Right forelimb (tissue), 1 donor: ENCODE results near the gene ADORA2B.
"Not testable (repeated sequence)": the region's sequence is repeated elsewhere in the genome, so short reads cannot be mapped to it uniquely, and the experiment has no call there.

ENCODE experiments used
- DNase-seq: peaks from one replicate; pipeline ENCODE4 v3.0.0-alpha.2; 2018

Gene ADORA2B

DNA sequence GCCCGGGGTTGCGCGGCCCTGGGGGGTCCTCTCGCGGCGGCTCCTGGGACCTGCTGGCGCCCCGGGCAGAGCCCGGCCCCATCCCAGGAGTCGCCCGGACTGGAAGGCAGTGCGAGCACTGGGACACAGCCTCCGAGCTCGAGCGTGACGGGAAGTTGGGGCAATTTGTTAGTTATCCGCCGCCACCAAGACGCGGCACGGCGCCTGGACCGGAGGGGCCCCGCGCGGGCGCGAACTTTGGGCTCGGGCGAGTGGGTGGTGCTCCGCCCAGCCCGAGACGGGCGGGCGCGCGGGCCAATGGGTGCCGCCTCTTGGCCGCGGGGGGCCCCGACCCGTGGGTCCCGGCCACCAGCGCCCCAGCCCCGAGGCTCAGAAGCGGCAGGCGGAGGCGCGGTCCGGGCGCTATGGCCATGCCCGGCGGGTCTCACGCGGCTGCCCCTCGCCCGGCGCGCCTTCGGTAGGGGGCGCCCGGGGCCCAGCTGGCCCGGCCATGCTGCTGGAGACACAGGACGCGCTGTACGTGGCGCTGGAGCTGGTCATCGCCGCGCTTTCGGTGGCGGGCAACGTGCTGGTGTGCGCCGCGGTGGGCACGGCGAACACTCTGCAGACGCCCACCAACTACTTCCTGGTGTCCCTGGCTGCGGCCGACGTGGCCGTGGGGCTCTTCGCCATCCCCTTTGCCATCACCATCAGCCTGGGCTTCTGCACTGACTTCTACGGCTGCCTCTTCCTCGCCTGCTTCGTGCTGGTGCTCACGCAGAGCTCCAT is at the start of gene ADORA2B:
Gene ADORA2B, plus strand, starts transcription at position 372 of the 768 bp plus-strand sequence. Its CDS starts 119 bp downstream, at position 491.
- peak; percentile 81 for DNase-seq

DNA sequence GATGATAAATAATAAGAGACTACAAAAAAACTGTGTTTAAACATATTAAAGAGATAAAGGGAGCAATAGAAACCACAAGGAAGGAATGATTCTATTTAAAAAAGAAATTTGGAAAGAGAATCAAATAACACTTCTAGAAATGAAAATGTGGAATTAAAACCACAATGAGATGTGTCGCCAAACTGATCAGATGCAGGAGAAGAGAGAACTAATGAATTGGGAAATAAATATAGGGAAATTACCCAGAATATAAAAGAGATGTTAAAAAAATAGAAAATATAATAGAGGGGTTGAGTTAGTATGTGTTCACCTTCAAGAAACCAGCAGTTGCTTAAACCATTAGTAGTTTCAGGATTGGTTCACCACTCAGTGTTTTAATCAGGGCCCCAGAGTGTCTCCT is 48.7 kb upstream of the ADORA2B start:
- DNase-seq: no peak

DNA sequence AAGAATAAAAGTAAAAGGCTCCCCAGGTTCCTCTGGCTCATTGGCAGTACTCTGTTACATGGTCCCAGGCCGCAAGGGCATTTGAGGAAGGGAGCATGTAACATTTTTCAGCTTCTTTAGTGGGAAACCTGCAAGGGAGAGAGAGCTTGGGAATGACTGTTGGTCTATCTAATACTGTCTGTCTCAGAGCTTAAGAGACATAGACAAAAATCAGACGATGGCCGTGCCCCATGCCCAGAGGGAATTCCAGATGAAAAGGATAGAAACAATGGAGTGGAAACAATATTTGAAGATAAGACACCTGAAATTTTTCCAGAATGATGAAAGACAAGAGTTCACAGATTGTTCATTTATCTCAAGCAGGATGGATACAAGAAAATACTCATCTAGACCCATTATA is 48.1 kb upstream of the ADORA2B start:
- no peak for DNase-seq

DNA sequence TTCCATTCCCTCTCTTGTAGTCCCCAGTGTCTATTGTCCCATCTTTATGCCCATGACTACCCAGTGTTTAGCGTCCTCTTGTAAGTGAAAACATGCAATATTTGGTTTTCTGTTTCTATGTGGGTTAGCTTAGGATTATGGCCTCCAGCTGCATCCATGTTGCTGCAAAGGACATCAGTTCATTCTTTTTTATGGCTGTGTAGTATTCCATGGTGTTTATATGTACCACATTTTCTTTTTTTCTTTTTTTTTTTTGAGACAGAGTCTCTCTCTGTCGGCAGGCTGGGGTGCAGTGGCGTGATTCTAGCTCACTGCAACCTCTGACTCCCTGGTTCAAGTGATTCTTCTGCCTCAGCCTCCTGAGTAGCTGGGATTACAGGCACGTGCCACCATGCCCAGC is 45.3 kb upstream of the ADORA2B start:
- DNase-seq: not testable (repeated sequence)

DNA sequence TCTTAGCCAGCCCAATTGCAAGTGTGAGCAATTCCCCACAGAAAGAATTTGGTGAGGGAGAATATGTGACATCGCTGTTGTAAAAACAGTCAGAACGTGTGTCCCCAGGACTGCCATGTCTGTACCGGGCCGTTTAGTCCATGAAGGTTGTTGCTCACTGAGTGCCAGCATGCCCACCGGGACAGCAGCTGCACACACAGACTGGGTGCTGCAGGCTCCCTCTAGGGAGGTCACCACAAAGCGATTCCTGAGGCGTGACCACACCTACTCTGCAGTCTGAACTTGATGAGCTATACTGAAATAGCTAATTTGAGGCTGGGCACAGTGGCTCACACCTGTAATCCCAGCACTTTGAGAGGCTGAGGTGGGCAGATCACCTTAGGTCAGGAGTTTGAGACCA is 44.1 kb upstream of the ADORA2B start:
- no peak for DNase-seq

DNA sequence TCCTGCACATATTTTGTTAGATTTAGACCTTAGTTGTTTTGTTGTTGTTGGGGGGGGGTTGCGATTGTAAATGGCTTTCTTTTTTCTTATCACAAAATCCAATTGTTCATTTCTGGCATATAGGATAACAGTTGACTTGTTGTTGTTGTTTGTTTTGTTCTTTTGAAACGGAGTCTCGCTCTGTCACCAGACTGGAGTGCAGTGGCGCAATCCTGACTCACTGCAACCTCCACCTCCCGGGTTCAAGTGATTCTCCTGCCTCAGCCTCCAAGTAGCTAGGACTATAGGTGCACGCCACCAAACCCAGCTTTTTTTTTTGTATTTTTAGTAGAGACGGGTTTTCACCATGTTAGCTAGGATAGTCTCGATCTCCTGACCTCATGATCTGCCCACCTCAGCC is 39.7 kb upstream of the ADORA2B start:
- DNase-seq: not testable (repeated sequence)

DNA sequence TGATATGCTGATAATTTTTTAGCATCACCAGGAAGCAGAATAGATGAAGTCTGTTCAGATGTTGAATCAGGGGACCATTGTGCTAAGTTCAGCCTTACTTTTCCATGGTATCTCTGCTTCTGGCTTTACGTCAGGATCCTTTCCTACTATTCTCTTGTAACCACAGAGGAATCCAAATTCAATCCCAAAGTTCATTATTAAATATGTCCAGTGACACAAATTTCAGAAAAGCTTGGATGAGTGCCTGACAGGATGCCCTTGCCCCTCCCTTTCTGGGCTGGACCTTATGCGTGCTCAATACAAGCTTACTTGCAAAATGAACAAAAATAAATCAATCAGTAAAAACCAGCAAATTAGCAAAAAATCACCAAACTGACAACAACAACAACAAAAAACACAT is 37.6 kb upstream of the ADORA2B start:
- no peak for DNase-seq

DNA sequence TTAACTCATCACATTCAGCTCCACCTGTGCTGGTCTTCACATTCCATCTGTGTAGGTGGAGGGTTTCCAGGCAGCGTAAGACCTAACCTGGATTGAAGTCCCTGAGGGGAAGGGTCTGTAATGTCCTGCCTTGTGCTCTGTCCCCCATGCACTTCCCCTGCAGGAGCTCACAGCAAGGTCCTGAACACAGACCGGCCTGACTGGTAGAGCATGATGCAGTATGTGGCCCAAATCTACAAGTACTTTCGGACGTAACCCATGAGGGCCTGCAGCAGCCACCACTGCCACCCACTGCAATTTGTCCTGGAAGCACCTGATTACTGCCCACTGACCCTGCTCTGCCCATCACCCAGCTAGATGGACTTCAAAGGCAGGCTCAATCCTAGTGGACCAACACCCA is 36.6 kb upstream of the ADORA2B start:
- DNase-seq: no peak

DNA sequence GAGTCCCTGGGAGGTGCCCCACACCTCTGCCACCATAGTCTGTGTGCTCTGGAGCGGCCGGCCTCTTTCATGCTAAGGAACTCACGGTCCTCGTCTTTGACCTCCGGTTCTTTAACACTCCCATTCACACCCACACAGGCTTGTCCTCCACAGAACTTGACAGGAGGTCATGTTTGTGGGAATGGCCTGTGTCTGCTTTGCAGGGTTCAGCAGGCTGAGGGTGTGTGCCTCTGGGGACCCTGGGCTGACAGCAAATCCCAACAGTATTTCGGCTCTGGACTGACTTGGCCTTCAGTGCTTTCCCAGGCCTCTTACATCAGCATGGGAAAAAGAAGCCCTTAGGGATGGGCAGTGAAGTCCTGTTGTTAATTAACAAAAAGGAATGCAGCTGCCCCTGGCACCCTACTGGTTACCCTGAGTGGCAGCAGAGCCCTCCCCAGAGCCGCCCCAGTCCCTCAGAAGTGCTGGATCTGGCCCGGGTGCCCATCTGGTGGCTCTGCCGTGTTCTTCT is 35.4 kb upstream of the ADORA2B start:
- DNase-seq: no peak

DNA sequence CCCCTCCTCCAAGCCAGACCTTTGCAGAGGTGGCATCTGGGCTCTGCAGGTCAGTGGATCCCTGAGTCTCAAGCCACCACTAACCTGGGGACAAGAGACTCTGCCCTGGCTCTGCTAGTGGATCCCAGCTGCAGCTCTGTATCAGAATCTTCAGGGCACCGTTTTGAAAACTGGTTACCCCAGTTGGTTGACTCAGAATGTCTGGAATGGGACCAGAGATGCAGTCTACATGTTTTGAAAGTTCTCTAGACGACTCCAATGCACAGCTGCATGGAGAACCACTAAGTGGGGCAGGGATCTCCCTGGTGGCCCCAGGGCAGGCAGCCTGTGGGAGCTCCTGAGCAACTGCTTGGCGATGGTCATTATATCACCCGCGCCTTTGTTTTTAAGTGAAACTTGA is 34.1 kb upstream of the ADORA2B start:
- no peak for DNase-seq

DNA sequence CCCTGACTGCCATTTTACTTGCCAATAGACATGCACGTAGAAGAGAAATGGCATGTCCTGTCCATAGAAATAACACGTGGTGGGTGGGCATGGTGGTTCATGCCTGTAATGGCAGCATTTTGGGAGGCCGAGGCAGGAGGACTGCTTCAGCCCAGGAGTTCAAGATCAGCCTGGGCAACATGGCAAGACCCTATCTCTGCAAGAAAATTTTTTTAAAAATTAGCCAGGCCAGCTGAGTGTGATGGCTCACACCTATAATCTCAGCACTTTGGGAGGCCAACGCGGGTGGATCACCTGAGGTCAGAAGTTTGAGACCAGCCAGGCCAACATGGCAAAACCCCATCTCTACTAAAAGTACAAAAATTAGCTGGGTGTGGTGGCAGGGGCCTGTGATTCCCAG is 33.2 kb upstream of the ADORA2B start:
- not testable (repeated sequence) for DNase-seq

DNA sequence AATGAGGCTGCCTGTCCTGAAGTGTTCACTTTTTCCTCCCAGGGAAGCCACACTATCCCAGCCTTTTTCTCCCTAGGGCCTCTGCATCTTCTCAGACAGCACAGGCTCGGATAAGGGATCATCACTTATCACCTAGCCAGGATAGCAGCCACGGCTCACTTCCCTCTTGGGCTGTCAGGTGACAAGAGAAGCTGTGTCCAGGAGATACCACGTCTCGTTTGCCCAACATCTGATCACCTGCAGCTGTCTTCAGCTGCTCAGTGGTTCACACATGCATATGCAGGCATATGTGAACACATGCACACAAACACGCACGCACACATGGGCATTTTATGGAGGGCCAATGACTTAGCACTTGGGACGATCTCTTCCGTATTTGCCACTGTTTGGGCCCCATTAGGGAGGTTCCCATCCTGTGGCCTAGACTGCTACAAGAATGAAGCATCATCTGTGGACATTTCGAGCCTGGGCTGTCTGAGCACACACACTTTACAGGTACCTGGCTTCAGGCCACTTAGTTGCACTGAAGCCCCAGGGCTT is 32.4 kb upstream of the ADORA2B start:
- no peak for DNase-seq

DNA sequence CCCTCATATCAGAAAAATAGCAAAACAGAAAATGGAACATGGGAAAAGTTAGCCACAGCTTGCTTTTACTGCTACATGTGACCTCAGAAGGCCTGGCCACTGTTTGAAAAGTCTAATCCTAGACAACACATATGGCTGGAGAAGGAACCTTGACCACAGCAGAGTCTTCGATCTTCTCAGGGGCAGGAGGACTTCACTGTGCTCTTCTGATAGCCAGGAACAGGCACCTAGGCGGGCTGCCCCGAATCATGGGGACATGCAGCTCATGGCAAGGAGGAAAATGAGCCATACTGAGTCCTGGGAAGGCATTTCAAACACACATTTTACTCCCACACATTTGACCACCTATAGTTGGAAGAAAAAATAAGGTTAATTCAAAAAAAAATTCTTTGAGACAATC is 31.1 kb upstream of the ADORA2B start:
- DNase-seq: no peak

DNA sequence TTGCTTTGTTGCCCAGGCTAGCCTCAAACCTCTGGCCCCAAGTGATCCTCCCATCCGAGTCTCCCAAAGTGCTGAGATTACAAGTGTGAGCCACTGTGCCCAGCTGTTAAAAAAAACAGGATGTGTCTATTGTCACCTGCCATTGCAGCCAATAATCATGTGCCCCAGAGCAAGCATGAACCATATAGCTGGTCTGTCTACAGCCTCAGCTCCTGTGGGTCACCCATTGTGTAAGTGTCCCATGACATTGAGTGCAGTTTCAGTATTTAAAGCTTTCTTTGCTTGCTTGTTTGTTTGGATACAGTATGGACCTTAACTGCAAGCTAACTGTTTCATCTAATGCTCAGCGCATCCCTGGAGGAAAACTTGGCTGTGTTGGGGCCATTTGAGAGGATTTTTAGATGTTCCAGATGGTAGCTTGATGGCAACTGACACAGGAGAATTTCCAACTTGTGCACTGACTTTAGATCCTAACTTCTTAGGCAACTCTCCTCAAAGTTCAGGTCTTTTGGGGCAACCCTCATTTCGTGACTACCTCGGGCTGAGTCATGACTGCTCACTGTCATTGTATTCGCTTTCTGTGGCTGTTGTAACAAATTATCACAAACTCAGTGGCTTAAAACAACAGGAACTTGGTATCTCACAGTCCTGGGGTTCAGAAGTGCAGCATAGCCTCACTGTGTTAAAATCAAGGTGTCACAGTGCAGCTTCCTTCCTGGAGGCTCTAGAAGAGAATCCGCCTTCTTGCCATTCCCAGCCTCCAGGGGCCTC is 30.3 kb upstream of the ADORA2B start:
- no peak for DNase-seq

DNA sequence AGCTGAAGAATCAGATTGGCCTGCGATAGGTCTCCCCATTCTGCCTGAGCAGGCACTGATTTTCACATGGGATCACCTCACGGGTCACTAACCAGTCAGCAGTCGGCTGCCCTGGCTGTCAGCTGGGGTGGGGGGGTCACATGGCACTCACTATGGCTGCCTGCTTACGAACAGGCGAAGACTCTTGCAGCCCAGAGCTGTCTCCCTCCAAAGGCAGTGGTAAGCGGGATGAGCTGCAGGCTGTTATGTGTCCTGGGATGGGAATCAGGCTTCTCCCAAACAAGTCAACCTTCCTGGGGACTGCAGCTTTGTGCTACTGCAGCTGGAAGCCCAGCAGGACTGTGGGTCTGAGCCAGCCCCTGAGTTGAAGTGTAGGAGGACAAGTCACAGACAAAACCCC is 29.0 kb upstream of the ADORA2B start:
- no peak for DNase-seq

DNA sequence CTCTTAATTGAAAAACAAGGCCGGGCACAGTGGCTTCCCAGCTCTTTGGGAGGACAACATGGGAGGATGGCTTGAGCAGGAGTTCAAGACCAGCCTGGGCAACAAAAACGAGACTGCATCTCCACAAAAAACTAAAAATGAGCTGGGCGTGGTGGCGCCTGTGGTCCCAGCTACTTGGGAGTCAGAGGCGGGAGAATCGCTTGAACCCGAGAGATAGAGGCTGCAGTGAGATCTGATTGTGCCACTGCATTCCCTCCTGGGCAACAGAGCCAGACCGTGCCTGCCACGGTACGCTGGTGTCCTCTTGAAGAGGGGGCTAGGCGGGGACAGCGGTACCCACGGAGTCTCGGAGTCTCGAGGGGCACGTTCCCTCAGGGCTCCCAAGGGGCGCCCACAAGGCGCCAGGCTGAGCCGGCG is 27.9 kb upstream of the ADORA2B start:
- no peak for DNase-seq

DNA sequence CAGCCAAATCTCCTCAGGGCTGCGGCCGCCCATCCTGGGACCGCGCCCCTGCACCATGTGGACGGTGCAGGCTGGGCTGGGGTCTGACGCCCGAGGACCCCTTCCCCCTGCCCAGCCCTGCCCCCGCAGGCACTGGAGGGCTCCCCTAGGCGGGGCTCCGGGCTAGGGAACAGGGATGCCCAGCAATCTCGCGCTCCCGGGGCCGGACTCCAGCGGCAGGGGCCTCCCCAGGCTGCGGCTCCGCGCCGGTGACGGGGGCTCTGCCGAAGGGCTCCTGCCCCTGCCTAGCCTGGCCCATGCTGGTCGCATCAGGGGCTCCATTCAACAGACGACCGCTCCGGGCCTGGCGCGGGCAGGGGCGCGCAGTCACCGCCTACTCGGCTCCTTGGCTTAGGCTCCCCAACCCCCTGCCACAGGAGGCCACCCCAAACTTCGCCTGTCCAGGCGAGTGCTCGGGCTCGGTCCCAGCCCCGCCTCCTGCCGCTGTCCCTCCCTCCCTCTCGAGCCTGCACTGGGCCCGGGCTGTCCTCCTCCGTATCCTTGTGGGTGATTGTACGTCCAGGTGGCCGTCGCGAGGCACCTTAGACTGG is 27.4 kb upstream of the ADORA2B start:
- DNase-seq: no peak

DNA sequence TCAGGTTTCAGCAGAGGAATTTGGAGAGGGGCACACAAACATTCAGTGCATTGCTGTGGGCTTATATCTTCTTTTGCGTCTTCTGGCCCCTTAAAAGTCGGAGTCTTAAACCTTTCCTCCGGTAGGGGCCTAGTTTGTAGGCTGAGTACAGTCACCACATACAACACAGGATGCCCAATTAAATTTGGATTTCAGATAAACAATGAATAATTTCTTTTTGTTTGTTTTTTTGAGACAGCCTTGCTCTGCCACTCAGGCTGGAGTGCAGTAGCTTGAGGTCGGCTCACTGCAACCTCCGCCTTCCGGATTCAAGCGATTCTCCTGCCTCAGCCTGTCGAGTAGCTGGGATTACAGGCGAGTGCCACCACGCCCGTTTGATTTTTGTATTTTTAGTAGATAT is 26.7 kb upstream of the ADORA2B start:
- DNase-seq: no peak

DNA sequence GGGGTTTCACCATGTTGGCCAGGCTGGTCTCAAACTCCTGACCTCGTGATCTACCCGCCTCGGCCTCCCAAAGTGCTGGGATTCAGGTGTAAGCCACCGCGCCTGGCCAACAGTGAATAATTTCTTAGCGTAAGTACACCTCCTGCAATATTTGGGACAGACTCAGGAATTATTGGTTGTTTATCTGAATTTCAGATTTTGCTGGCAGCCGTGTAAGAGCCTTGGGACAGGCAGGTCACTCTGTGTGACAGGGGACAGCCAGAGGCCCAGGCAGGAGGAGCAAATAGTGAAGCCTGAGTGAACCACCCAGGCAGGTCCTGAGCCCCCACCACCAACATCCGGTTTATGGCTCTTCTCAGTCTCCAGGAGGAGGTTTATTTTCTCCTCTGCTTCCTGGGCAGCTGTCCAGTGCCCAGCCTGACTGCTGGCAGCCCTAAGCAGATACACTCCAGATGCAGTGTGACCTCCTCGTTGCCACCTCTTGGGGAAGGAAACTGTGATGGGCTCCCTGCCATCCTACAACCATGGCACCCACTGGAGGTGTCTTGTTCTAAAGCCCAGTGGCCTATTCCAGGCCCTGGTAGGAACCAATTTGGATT is 26.2 kb upstream of the ADORA2B start:
- DNase-seq: no peak

DNA sequence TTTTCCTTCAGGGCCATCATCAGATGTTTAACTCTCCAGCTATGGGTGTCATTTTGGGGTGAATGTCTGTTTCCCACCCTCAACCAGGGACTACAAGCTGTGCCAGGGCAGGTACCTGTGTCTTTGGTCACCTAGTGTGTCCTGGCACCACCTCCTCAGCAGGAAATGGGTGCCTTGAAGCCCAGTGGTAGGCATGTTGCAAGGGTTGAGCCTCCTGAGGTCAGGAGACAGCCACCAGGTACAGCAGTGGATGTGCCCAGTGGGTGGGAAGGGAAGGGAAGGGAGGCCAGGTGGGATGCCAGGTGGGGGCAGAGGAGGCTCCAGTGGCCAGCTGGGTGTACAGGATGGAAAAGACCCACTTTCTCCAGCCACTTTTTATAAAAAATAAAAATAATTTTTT is 25.5 kb upstream of the ADORA2B start:
- no peak for DNase-seq

DNA sequence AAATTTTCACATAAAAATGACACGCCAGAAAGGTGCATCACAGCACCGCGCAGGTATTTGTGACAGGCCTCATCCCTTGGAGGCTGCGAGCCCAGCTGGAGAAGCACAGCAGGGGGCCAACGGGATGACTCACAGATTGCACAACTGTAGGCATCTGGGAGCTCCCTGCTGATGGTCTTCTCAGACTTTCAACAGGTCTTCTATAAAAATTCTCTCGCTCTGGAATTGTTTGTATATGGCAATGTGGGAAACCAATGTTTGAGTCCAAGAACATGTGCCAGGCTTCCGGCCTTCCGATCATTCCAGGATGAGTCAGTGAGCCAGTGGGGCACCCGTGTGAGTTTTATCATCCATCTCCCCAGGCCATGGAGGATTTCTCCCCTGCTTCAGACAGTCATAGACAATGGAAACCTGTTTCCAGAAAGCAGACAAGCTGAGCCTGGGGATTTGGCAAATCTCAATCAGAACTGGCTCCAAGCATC is 24.1 kb upstream of the ADORA2B start:
- DNase-seq: no peak

DNA sequence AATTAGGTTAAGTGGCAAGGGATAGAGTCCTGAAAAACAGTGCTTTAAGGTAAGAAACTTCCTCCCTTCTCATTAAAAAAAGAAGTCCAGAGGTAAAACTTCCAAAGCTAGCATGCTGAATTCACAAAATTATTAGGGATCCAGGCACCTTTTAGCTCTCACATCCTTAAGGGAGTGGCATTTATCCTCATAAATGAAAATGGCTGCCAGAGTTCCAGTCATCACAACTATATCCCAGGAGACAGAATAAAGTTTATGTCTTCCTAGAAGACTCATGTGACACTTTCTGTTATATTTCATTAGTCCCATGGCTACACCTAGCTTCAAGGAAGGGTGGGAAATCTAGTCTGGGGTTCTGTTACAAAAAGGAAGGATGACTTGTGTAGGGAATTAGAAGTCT is 23.3 kb upstream of the ADORA2B start:
- DNase-seq: no peak

DNA sequence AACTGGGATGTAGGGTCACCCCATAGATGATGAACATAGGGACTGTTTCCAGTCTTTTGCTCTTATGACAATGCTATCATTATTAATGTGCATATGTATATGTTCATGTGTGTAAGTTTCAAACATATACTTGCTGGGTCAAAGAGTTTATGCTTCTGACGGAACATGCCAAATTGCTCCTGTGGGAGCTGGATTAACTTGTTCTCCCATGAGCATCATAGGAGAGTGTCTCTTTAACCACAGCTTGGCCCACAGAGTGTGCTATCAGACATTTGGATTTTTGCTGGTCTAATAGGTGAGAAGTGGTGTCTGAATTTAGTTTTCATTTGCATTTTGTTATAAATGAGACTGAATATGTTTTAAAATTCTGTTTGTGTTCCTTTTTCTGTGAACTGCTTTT is 22.3 kb upstream of the ADORA2B start:
- no peak for DNase-seq
